Central memory CD8-positive, alpha-beta T cell (primary cell): Measurements from ENCODE around the gene QSER1.

Experiments used
- ATAC-seq: fragments of 150-1000 bp; cut with Tn5 transposase; replicated peaks from 2 replicates; pipeline ENCODE4 v1.10.0; 2022; ENCODE audit warnings: mild to moderate bottlenecking, moderate FRiP score, moderate number of reproducible peaks; ENCODE audit not compliant: poor library complexity, severe bottlenecking; ENCODE audit errors: extremely low read depth
- DNase-seq, 2 donors: peaks; one replicate each; pipeline ENCODE4 v3.0.0; 2021; ENCODE audit warnings: low spot score in 2 of 2
- H3K27ac Mint-ChIP-seq: one replicate; pipeline ENCODE4 v1.8.0; 2022; ENCODE audit warnings: low read depth, mild to moderate bottlenecking, moderate library complexity, mixed read lengths
- H3K27me3 Mint-ChIP-seq: one replicate; pipeline ENCODE4 v1.8.0; 2022; ENCODE audit warnings: mixed read lengths
- H3K36me3 Mint-ChIP-seq: one replicate; pipeline ENCODE4 v1.8.0; 2022; ENCODE audit warnings: mild to moderate bottlenecking, moderate library complexity, mixed read lengths; ENCODE audit not compliant: insufficient read depth
- H3K4me1 Mint-ChIP-seq: one replicate; pipeline ENCODE4 v1.8.0; 2022; ENCODE audit warnings: mixed read lengths
- H3K4me3 Mint-ChIP-seq: one replicate; pipeline ENCODE4 v1.8.0; 2022; ENCODE audit warnings: mild to moderate bottlenecking, moderate library complexity, mixed read lengths
- H3K9me3 Mint-ChIP-seq: one replicate; pipeline ENCODE4 v1.8.0; 2022; ENCODE audit warnings: mixed read lengths

QSER1 gene

DNA sequence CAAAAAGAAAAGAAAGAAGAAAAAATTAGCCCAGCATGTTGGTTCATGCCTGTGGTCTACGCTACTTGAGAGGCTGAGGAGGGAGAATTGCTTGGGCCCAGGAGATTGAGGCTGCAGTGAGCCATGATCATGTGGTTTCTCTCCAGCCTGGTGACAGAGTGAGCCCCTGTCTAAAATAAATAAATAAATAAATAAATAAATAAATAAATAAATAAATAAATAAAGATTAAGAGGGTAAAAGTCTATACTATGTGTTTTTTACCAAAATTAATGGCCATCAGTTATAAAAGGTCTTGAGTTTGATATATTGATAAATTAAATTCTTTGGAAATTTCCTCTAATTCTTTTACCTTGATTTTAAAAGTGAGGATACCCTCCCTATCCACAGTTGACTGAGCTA, 97.9 kb downstream of the QSER1 start:
- peaks cover 6% of the 10 kb centered on the region for H3K9me3 Mint-ChIP-seq
- no peak overlapping the region for H3K4me3 Mint-ChIP-seq
- H3K27ac Mint-ChIP-seq = no peak overlapping the region
- H3K36me3 Mint-ChIP-seq = peaks cover 1% of the 10 kb centered on the region
- no peaks in the 10 kb centered on the region for H3K27me3 Mint-ChIP-seq
- no peak for DNase-seq
- H3K4me1 Mint-ChIP-seq = no peaks in the 10 kb centered on the region
- no peak for ATAC-seq

DNA sequence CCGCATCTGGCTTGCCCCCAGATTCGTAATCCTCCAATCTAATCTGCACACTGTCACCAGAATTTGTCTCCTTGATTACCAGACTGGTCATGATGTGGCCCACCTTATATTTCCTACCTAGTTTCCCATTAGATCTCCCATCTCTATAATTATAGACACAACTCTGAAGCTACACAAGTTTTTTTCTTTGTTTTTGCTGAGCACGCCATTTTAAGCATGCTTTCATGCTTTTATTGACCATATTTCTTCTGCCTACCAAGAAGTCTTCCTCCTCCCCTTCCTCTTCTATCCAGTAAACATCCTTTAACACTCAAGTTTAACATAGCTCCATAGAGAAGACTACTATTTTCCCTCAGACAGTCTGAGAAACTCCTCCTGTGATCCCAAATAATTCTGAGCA, 98.8 kb downstream of the QSER1 start:
- H3K27me3 Mint-ChIP-seq = no peaks in the 10 kb centered on the region
- peaks cover 1% of the 10 kb centered on the region for H3K36me3 Mint-ChIP-seq
- ATAC-seq (no peak), DNase-seq (no peak)
- H3K4me1 Mint-ChIP-seq = no peaks in the 10 kb centered on the region
- H3K4me3 Mint-ChIP-seq = no peak overlapping the region
- peaks cover 6% of the 10 kb centered on the region for H3K9me3 Mint-ChIP-seq
- H3K27ac Mint-ChIP-seq = no peak overlapping the region

DNA sequence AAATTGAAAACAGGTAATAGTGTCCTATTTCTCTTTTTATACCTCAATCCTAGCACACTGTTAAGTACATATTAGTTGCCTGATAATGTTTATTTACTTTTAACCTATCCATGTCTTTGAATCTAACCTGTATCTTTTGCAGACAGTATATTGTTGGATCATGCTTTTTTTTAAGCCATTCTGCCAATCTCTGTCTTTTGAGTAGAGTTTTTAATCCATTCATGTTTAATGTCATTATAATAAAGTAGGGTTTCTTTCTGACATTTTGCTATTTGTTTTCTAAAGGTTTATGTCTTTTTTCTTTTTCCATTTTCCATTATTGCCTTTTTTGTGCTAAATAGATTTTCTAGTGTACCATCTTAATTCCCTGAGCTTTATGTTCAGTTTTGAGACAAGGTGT, 99.3 kb downstream of the QSER1 start:
- no peaks in the 10 kb centered on the region for H3K27me3 Mint-ChIP-seq
- no peaks in the 10 kb centered on the region for H3K4me1 Mint-ChIP-seq
- H3K36me3 Mint-ChIP-seq = peaks cover 1% of the 10 kb centered on the region
- no peak for ATAC-seq
- H3K4me3 Mint-ChIP-seq = no peak overlapping the region
- H3K27ac Mint-ChIP-seq = no peak overlapping the region
- H3K9me3 Mint-ChIP-seq = peaks cover 6% of the 10 kb centered on the region
- no peak for DNase-seq

DNA sequence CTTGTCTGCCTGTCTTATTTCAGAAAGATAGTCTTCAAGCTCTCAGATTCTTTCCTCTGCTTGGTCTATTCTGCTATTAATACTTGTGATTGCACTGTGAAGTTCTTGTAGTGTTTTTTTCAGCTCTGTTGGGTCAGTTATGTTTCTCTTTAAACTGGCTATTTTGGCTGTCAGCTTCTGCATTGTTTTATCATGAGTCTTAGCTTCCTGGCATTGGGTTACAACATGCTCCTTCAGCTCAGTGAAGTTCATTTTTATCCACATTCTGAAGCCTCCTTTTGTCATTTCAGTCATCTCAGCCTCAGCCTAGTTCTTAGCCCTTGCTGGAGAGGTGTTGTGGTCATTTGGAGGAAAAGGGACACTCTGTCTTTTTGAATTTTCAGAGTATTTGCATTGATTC, 107.6 kb downstream of the QSER1 start:
- DNase-seq (no peak), ATAC-seq (no peak)
- peaks cover 7% of the 10 kb centered on the region for H3K4me1 Mint-ChIP-seq
- no peak overlapping the region for H3K27ac Mint-ChIP-seq
- H3K36me3 Mint-ChIP-seq = no peaks in the 10 kb centered on the region
- no peak overlapping the region for H3K4me3 Mint-ChIP-seq
- H3K9me3 Mint-ChIP-seq = peaks cover 6% of the 10 kb centered on the region
- peaks cover 34% of the 10 kb centered on the region for H3K27me3 Mint-ChIP-seq

DNA sequence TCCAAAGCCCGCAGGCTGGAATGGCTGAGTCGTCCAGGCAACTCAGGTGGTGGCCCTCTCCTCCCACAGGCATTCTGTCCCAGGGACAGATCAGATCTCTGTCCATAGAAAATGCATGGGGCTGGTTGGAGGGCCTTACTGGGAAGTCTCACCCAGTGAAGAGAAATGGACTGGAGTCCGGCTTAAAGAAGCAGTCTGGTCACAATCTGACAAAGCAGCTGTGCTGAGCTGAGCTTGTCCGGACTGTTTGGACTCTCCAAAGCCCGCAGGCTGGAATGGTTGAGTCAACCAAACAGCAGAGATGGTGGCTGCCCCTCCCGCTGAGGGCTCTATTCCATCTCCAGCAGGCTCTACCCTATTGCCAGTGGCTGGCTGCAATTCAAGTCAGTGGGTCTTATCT, 108.7 kb downstream of the QSER1 start:
- Mint-ChIP-seq H3K36me3 (no peaks in the 10 kb centered on the region), H3K4me1 (peaks cover 16% of the 10 kb centered on the region), H3K4me3 (no peak overlapping the region), H3K27ac (no peak overlapping the region), H3K9me3 (peaks cover 6% of the 10 kb centered on the region), H3K27me3 (peaks cover 34% of the 10 kb centered on the region)
- ATAC-seq = no peak
- DNase-seq = no peak

DNA sequence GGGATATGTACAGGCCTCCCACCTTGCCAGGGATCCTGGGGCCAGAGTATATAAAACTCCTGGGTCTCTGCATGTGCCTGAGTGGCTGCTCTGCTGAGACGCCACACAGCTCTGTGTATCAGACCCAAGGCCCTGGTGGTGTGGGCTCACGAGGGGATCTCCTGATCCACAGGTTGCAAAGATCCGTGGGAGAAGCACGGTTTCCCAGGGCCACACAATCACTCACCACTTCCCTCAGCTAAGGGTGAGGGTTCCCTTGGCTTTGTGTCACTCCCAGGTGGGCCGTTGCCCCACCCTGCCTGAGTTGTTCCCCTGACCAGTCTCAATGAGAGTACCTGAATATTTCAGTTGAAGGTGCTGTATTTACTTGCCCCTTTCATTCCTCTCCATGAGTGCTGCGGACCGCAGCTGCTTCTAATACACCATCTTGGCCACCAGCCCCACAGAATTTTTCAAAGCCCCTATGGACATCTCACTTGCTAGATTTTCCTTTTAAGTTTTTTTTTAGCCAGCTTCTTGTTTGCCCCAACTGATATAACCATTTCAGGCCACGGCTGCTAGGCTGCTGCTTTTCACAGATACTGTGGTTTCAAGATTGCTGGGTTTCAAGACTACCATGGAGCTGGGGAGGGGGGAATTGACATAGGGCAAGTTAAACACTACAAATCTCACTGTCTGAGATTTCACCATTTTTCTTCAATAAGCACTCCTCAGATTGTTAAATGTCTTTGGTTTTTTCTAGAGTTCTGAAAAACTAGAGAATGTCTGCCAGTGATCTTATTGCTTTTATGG, 109.3 kb downstream of the QSER1 start:
- H3K4me1 Mint-ChIP-seq = peaks cover 16% of the 10 kb centered on the region
- no peaks in the 10 kb centered on the region for H3K36me3 Mint-ChIP-seq
- H3K27ac Mint-ChIP-seq = no peak overlapping the region
- DNase-seq = no peak
- peaks cover 6% of the 10 kb centered on the region for H3K9me3 Mint-ChIP-seq
- H3K27me3 Mint-ChIP-seq = peaks cover 34% of the 10 kb centered on the region
- no peak for ATAC-seq
- no peak overlapping the region for H3K4me3 Mint-ChIP-seq

DNA sequence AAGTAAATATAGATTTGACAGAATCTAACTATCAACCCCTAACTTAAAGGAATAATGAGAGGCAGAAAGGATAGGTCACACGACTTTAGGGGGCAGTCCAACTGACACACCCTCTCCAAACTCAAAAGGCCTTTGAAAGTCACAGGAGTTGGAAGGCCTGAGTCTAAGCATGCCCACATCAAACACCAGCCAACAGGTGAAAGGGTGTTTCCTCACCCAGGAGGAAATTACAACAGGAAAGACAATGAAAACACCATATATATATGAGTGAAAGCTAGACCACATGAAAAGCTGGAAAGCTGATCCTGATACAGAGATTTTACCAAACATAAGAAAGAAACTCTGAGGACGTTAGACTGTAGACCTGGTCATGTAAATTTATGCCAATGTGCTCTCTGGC, 112.6 kb downstream of the QSER1 start:
- DNase-seq (no peak), ATAC-seq (peak; percentile 46)
- Mint-ChIP-seq H3K9me3 (no peaks in the 10 kb centered on the region), H3K27ac (no peak overlapping the region), H3K27me3 (peaks cover 4% of the 10 kb centered on the region), H3K36me3 (no peaks in the 10 kb centered on the region), H3K4me3 (peak overlapping the region; percentile 43), H3K4me1 (peaks cover 16% of the 10 kb centered on the region)

DNA sequence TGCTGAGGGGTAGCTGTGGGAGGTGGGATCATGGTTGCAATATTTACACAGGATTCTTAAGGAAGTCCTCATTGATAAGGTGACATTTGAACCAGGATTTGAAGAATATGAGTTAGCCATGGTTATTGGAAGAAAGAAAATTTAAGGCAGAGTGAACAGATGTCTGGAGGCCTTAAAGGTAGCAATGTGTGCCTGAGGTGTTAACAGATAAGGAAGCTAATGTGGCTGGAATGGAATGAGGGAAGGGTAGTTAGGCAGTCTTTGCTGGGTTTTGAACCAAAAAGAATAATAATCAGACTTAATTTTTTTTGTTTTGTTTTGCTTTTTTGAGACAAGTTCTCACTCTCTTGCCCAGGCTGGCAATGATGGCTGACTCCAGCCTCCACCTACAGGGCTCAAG, 113.4 kb downstream of the QSER1 start:
- H3K4me3 Mint-ChIP-seq = no peak overlapping the region
- H3K9me3 Mint-ChIP-seq = no peaks in the 10 kb centered on the region

DNA sequence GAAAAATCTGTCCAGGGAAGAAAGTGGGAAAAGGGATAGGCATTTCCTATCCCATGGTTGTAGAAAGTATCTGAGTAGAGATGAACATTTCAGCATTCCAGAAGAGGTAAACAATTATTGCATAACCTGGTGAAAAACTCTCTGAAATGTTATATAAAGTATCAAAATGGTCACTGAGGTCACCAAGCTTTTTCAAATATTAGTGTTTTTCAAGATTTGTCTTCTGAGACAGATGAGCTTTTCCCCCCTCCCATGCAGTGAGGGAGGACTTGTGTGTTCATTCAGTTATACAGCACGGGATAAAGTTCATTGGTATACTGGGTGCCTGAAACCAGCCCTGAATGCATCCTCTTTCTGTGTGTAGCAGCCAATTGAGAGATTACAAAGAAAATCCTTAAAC, 121.1 kb downstream of the QSER1 start:
- peaks cover 16% of the 10 kb centered on the region for H3K4me1 Mint-ChIP-seq
- no peak for DNase-seq

More for the DNA sequence above, 113.4 kb downstream of the QSER1 start:
- H3K4me1 Mint-ChIP-seq = peaks cover 16% of the 10 kb centered on the region
- no peak for ATAC-seq
- H3K36me3 Mint-ChIP-seq = no peaks in the 10 kb centered on the region
- DNase-seq = no peak
- no peaks in the 10 kb centered on the region for H3K27me3 Mint-ChIP-seq
- H3K27ac Mint-ChIP-seq = no peak overlapping the region

DNA sequence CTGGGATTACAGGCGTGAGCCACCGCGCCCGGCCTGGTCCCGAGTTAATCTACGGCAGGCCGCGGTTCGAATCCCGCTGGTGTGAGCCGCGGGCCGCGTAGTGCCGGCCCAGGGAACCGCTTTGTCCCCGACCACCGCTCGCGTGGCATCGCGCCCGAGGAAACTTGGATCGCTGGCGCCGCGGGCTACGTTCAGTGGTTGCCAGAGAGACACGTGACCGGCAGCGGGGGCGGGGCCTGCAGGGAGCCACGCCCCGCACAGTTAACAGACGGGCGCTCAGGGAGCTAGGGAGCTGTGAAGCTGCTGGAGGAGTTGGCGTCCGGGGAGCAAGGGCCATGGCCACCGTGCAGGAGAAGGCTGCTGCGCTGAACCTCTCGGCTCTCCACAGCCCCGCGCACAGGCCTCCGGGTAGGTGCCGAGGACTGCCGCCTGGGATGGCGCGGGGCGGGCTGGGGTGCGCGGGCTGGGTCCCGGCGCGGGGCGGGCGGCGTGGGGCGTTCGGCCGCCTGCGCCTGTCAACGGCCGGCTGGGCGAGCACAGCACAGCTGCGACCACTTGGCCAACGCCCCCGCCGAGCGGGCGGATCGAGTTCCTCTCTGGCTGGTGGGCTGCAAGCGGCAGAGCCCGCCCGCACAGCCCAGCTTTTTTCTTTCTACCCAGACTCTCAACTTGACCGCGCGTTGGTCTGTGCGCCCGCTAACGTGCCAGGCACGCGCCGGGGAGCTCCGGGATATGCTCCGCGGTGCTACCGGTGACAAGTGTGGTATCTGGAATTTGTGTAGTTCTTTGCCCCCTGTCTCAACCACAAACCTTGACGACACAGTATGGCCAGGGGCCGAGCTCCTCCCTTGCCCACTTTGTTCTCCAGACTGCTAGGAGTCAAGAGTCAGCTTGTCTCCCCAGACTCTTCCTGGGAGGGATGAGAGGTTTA, 123.3 kb downstream of the QSER1 start, which contains the start of gene DEPDC7:
Gene DEPDC7, plus strand, starts transcription at position 258 of the 931 bp plus-strand sequence. Its CDS starts 78 bp downstream, at position 336.
- ATAC-seq (peak; percentile 70), DNase-seq (peak; percentile 58)
- peak within 1 kb of the TSS; percentile 64 for H3K27ac Mint-ChIP-seq
- H3K27me3 Mint-ChIP-seq = peaks cover 39% of the 10 kb centered on the region
- peak within 1 kb of the TSS; percentile 84 for H3K4me3 Mint-ChIP-seq
- H3K9me3 Mint-ChIP-seq = no peaks in the 10 kb centered on the region
- H3K36me3 Mint-ChIP-seq = peaks cover 8% of the 10 kb centered on the region
- H3K4me1 Mint-ChIP-seq = peaks cover 16% of the 10 kb centered on the region

More for the DNA sequence above, 121.1 kb downstream of the QSER1 start:
- no peak for ATAC-seq
- H3K4me3 Mint-ChIP-seq = no peak overlapping the region
- no peak overlapping the region for H3K27ac Mint-ChIP-seq
- peaks cover 6% of the 10 kb centered on the region for H3K36me3 Mint-ChIP-seq
- H3K9me3 Mint-ChIP-seq = no peaks in the 10 kb centered on the region
- H3K27me3 Mint-ChIP-seq = peaks cover 24% of the 10 kb centered on the region

DNA sequence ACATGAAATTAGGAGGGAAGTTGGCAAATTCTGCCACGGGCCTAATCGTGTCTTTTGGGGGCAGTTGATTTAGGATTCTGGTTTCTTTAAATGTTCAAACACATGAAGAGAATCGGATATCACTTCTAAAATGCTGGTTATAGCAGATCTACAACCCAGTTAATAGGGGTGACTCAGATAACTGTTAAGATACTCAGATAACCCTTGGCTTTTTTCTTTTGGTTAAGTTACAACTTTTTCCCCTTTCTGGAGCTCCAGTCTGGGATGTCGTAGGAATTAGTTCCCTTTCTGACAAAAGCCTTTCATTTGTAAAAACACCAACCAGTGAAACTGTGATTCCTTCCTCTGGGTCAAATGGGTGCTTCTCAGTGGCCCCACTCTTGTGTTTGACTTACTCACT, 124.0 kb downstream of the QSER1 start:
- no peak for DNase-seq
- Mint-ChIP-seq H3K9me3 (no peaks in the 10 kb centered on the region), H3K27me3 (peaks cover 39% of the 10 kb centered on the region), H3K4me1 (peaks cover 10% of the 10 kb centered on the region), H3K27ac (no peak overlapping the region), H3K4me3 (peak overlapping the region; percentile 84), H3K36me3 (peaks cover 4% of the 10 kb centered on the region)
- ATAC-seq = no peak

DNA sequence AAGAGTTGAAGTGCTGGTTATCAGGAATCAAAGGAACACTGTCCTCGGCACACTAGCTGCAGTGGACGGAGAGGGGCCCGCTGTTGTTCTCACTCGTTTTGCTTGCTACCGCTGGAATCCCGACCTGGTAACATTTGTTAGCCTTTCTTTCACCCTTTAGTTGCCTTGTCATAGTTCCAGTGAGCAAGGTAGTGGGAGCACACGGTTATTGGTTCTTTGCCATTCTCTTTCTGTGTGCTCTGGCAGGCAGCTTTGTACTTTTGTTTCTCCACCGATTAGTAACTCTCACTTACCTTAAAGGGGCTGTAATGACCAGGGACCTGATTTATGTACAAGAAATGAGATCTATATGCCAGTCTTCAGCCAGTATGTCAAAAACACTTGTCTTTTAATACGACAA, 124.9 kb downstream of the QSER1 start:
- no peak overlapping the region for H3K27ac Mint-ChIP-seq
- ATAC-seq (no peak), DNase-seq (no peak)
- peaks cover 39% of the 10 kb centered on the region for H3K27me3 Mint-ChIP-seq
- H3K4me3 Mint-ChIP-seq = no peak overlapping the region
- H3K4me1 Mint-ChIP-seq = peaks cover 5% of the 10 kb centered on the region
- peaks cover 4% of the 10 kb centered on the region for H3K36me3 Mint-ChIP-seq
- H3K9me3 Mint-ChIP-seq = no peaks in the 10 kb centered on the region
